ENCODE measurements around the gene IRF5. TPM values are rescaled to one million over a fixed set of nuclear protein-coding genes. Genes with fewer than 3 reads are reported as not detected.

The IRF5 gene
- total RNA-seq, 1 donor from 2014 or later: 0.36 TPM

- Histone ChIP-seq H4K20me1 (ENCODE audit: insufficient read depth, low read length) (no peaks in the 10 kb centered on the region), H3K4me2 (ENCODE audit: low read length) (no peak overlapping the region), H3K27ac (ENCODE audit: low read depth, low read length) (no peak overlapping the region), H3K79me2 (ENCODE audit: insufficient read depth, low read length) (no peaks in the 10 kb centered on the region), H3K9me3 (ENCODE audit: insufficient read depth, low read depth, low read length) (no peaks in the 10 kb centered on the region), H2AFZ (ENCODE audit: low read depth, low read length) (no peak overlapping the region), H3K4me1 (ENCODE audit: insufficient read depth, low read length) (no peaks in the 10 kb centered on the region), H3K27me3 (ENCODE audit: insufficient read depth, low read length) (peaks cover 7% of the 10 kb centered on the region), H3K36me3 (ENCODE audit: insufficient read depth, low read length) (no peaks in the 10 kb centered on the region), H3K4me3 (ENCODE audit: insufficient read depth, low read depth, low read length) (no peak overlapping the region), H3K9ac (ENCODE audit: low read length) (no peak overlapping the region)
- no peak for DNase-seq (ENCODE audit: low read depth)
- TF ChIP-seq EZH2 (IDR thresholded peaks at IDR 0.05; ENCODE audit: insufficient read depth, low read length) (no peak), CTCF (IDR thresholded peaks at IDR 0.05; ENCODE audit: insufficient read depth, low read depth, low read length) (no peak)
- no peaks in the 10 kb centered on the region for H3K4me1 Mint-ChIP-seq (ENCODE audit: low read depth, unreplicated experiment)
- H3K27me3 Mint-ChIP-seq (ENCODE audit: low read depth, unreplicated experiment): peaks cover 15% of the 10 kb centered on the region
- H3K4me3 Mint-ChIP-seq (ENCODE audit: unreplicated experiment): no peak overlapping the region
- H3K27ac Mint-ChIP-seq (ENCODE audit: unreplicated experiment): no peak overlapping the region
- H3K9me3 Mint-ChIP-seq (ENCODE audit: unreplicated experiment): peaks cover 6% of the 10 kb centered on the region
- FAIRE-seq: no peak
- no peaks in the 10 kb centered on the region for H3K36me3 Mint-ChIP-seq (ENCODE audit: low read depth, unreplicated experiment)
Observed at GRCh38 chr7:128894101-128894440, 43.7 kb upstream of the IRF5 start.

GRCh38 chr7:128895320-128895719, 42.4 kb upstream of the IRF5 start:
- no peak for TF ChIP-seq EZH2 (IDR thresholded peaks at IDR 0.05; ENCODE audit: insufficient read depth, low read length)
- no peak for FAIRE-seq
- H3K27me3 Mint-ChIP-seq (ENCODE audit: low read depth, unreplicated experiment): peaks cover 9% of the 10 kb centered on the region

GRCh38 chr7:128899392-128899791, 38.3 kb upstream of the IRF5 start:
- peaks cover 15% of the 10 kb centered on the region for H3K9me3 Mint-ChIP-seq (ENCODE audit: unreplicated experiment)
- H3K4me1 ChIP-seq (ENCODE audit: insufficient read depth, low read length): no peaks in the 10 kb centered on the region
- TF ChIP-seq CTCF (IDR thresholded peaks at IDR 0.05; ENCODE audit: insufficient read depth, low read depth, low read length) (no peak), EZH2 (IDR thresholded peaks at IDR 0.05; ENCODE audit: insufficient read depth, low read length) (no peak)
- H3K36me3 ChIP-seq (ENCODE audit: insufficient read depth, low read length): no peaks in the 10 kb centered on the region
- H3K27me3 Mint-ChIP-seq (ENCODE audit: low read depth, unreplicated experiment): peaks cover 15% of the 10 kb centered on the region
- H3K27ac ChIP-seq (ENCODE audit: low read depth, low read length): no peak overlapping the region
- no peaks in the 10 kb centered on the region for H3K79me2 ChIP-seq (ENCODE audit: insufficient read depth, low read length)
- peaks cover 1% of the 10 kb centered on the region for H3K36me3 Mint-ChIP-seq (ENCODE audit: low read depth, unreplicated experiment)
- H3K9me3 ChIP-seq (ENCODE audit: insufficient read depth, low read depth, low read length): no peaks in the 10 kb centered on the region
- no peak overlapping the region for H3K4me3 ChIP-seq (ENCODE audit: insufficient read depth, low read depth, low read length)
- peaks cover 2% of the 10 kb centered on the region for H3K4me1 Mint-ChIP-seq (ENCODE audit: low read depth, unreplicated experiment)
- DNase-seq (ENCODE audit: low read depth) (no peak), FAIRE-seq (no peak)
- no peak overlapping the region for H3K4me3 Mint-ChIP-seq (ENCODE audit: unreplicated experiment)
- H3K9ac ChIP-seq (ENCODE audit: low read length): no peak overlapping the region
- peaks cover 7% of the 10 kb centered on the region for H3K27me3 ChIP-seq (ENCODE audit: insufficient read depth, low read length)
- H3K27ac Mint-ChIP-seq (ENCODE audit: unreplicated experiment): no peak overlapping the region
- H3K4me2 ChIP-seq (ENCODE audit: low read length): no peak overlapping the region
- no peaks in the 10 kb centered on the region for H4K20me1 ChIP-seq (ENCODE audit: insufficient read depth, low read length)
- H2AFZ ChIP-seq (ENCODE audit: low read depth, low read length): no peak overlapping the region

More at GRCh38 chr7:128895320-128895719, 42.4 kb upstream of the IRF5 start:
- no peak overlapping the region for H2AFZ ChIP-seq (ENCODE audit: low read depth, low read length)
- no peaks in the 10 kb centered on the region for H3K36me3 ChIP-seq (ENCODE audit: insufficient read depth, low read length)
- no peak overlapping the region for H3K9ac ChIP-seq (ENCODE audit: low read length)
- H3K27ac Mint-ChIP-seq (ENCODE audit: unreplicated experiment): no peak overlapping the region
- H3K36me3 Mint-ChIP-seq (ENCODE audit: low read depth, unreplicated experiment): peaks cover 1% of the 10 kb centered on the region
- H3K27me3 ChIP-seq (ENCODE audit: insufficient read depth, low read length): peaks cover 7% of the 10 kb centered on the region
- peaks cover 11% of the 10 kb centered on the region for H3K9me3 Mint-ChIP-seq (ENCODE audit: unreplicated experiment)
- no peak overlapping the region for H3K4me2 ChIP-seq (ENCODE audit: low read length)
- no peak overlapping the region for H3K4me3 Mint-ChIP-seq (ENCODE audit: unreplicated experiment)
- no peak for DNase-seq (ENCODE audit: low read depth)
- no peaks in the 10 kb centered on the region for H3K4me1 Mint-ChIP-seq (ENCODE audit: low read depth, unreplicated experiment)
- no peaks in the 10 kb centered on the region for H3K9me3 ChIP-seq (ENCODE audit: insufficient read depth, low read depth, low read length)
- no peak overlapping the region for H3K27ac ChIP-seq (ENCODE audit: low read depth, low read length)
- no peaks in the 10 kb centered on the region for H3K79me2 ChIP-seq (ENCODE audit: insufficient read depth, low read length)
- no peaks in the 10 kb centered on the region for H3K4me1 ChIP-seq (ENCODE audit: insufficient read depth, low read length)
- H3K4me3 ChIP-seq (ENCODE audit: insufficient read depth, low read depth, low read length): no peak overlapping the region
- no peaks in the 10 kb centered on the region for H4K20me1 ChIP-seq (ENCODE audit: insufficient read depth, low read length)
